ENCODE data around the gene NUP93.

NUP93 gene

DNA sequence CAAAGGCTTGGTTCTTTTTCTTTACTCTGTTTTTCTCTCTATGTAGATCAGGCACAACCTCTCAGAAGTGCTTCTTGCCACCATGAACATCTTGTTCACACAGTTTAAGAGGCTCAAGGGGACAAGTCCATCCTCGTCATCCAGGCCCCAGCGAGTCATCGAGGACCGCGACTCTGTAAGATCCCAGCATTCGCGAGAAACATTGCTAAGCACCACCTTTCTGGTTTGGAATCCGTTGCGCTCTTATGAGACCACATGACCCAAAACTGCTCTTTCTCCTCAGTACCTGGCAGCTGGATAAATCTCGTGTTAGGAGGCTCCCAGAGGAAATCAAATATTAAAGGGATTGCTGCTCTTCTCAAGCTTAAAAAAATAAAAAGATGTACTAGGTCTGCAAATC is 111.7 kb downstream of the NUP93 start:
- no peak for DNase-seq (ENCODE audit: low spot score)
- CTCF ChIA-PET, result no interaction called here
- H3K27ac ChIP-seq, result no peak overlapping the region
- TF ChIP-seq, protein P1, sequence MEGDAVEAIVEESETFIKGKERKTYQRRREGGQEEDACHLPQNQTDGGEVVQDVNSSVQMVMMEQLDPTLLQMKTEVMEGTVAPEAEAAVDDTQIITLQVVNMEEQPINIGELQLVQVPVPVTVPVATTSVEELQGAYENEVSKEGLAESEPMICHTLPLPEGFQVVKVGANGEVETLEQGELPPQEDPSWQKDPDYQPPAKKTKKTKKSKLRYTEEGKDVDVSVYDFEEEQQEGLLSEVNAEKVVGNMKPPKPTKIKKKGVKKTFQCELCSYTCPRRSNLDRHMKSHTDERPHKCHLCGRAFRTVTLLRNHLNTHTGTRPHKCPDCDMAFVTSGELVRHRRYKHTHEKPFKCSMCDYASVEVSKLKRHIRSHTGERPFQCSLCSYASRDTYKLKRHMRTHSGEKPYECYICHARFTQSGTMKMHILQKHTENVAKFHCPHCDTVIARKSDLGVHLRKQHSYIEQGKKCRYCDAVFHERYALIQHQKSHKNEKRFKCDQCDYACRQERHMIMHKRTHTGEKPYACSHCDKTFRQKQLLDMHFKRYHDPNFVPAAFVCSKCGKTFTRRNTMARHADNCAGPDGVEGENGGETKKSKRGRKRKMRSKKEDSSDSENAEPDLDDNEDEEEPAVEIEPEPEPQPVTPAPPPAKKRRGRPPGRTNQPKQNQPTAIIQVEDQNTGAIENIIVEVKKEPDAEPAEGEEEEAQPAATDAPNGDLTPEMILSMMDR (conservative IDR thresholded peaks at IDR 0.05; ENCODE audit: low read depth), result no peak
- POLR2A ChIA-PET (ENCODE audit: low non-redundant PET), result no interaction called here

DNA sequence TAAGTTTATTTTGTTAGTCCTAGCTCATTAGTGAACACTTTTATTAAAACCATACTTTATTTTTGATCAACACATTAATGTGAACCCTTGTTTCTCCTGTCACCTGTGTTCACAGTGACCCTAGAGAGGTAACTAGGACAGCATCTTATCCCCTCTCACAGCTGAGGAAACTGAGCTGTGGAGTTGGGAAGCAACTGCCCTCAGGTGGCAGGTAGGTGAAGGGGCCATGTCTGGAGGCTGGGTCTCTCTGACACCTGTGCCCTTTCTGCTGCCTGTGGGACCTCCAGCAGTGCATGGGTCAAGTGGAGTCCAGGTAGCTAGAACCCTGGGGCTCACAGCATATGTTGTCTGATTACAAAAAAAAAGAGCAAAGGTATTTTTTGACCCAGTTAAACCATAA is 112.2 kb downstream of the NUP93 start:
- TF ChIP-seq, protein P1 (conservative IDR thresholded peaks at IDR 0.05; ENCODE audit: low read depth), result no peak
- ChIA-PET CTCF (interaction anchor here (0.8 to 0.9 kb wide), 2 partner anchors 11 to 18 kb away, joined by 3 read pairs; no protein-coding TSS in a partner anchor), POLR2A (ENCODE audit: low non-redundant PET) (no interaction called here)
- DNase-seq (ENCODE audit: low spot score), result no peak
- H3K27ac ChIP-seq, result no peak overlapping the region

DNA sequence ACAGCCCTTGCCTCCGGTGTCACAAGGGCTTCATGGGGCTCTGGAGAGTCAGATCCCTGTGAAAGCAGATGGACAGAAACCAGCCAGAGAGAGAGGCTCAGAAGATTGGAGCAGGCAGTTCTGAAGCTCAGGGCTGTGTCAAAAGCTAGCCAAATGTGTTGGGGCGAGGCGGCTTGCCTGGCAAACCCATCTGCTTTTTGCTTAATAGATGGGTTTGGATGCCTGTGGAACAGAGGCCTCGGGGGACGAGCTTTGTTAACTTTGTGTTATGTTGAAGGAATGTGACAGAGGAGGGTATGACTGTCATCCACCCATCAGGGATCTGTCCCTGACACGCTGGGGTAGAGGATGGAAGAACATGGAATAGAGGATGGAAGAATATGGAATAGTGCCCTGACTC is 114.1 kb downstream of the NUP93 start:
- H3K27ac ChIP-seq, result no peak overlapping the region
- CTCF ChIA-PET, result no interaction called here
- TF ChIP-seq, protein P1 (conservative IDR thresholded peaks at IDR 0.05; ENCODE audit: low read depth), result no peak
- POLR2A ChIA-PET (ENCODE audit: low non-redundant PET), result no interaction called here
- no peak for DNase-seq (ENCODE audit: low spot score)

DNA sequence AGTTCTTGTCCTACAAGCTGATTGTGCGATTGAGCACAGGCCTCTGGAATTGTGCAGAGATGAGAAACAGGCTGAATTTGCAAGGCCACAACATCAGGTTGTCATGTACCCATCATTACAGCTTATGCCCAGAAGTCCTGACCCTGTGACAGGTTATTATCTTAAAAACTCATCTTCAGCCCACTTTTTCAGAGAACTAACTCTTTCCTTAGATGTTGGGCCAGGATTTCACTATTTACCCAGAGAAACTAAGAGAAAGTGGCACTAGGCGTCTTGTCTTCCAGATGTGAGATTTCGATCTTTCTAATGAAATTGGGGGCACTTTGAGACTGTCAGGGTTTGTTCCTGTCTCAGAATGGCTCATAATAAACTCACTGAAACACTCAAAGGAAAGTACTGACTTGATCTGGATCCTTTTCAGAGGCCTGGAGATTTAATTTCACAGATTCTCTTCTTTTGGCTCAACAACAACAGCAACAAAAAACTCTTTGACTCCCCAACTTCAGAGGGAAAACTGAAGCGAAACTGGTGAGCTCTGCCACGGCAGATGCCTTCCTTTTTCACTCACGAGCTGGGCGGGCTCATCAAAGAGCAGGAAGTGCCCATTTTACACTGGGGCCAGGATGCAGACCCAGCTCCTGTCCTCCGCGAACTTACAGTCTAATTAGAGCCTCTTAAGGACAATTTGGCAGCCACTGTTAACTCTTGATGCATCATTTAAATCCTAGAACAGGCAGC is 117.4 kb downstream of the NUP93 start:
- POLR2A ChIA-PET (ENCODE audit: low non-redundant PET), result no interaction called here
- CTCF ChIA-PET, result no interaction called here
- peak overlapping the region; percentile 66 for H3K27ac ChIP-seq

DNA sequence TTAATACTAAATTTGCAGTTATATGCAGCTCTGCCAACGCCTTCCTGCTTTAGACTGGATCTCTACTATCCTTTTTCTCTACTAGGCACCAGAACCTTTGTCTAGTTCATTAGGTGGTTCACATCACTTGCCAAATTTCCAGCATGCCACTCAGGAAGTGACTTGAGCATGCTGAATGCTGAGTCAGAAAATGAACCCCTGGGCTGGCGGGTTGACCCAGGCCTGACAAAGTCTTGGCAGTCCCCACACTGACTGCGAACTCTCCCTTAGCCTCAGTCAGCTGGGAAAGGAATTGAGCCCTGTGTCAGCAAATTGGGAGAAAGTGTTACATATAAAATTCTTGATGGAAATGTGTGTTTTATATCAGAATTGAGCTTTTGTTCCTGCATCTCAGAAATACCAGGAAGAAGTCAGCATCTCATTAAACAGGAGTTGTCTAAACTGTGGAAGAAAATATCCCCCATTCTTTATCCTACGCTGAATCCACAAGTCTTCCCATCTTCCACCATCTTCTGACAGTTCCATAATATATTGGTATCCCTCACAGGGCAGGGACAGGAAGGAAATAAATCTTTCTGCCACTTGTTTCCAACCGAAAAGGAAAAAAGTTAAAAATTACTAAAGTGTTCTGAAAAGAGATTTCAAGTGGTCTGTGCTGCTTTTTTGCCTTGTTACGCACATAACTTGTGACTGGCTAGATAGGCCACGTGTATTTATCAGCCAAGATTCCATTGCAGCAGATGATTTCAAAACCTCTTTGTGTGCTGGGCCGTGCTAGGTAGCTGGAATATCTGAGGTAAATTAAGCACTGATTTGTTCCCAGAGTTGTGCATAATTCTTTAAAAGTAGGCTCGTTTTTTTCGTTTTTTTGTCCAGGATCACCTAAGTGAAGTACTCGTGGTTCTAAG is 118.4 kb downstream of the NUP93 start:
- ChIA-PET CTCF (interaction anchor here (0.6 to 0.7 kb wide), 2 partner anchors 20 to 257 kb away, joined by 3 to 4 read pairs; no protein-coding TSS in a partner anchor), POLR2A (ENCODE audit: low non-redundant PET) (no interaction called here)
- TF ChIP-seq, protein P1 (conservative IDR thresholded peaks at IDR 0.05; ENCODE audit: low read depth), result no peak
- H3K27ac ChIP-seq, result peak overlapping the region; percentile 67
- peak; percentile 53 for DNase-seq (ENCODE audit: low spot score)

More for the DNA sequence above, 117.4 kb downstream of the NUP93 start:
- no peak for DNase-seq (ENCODE audit: low spot score)
- TF ChIP-seq, protein P1 (conservative IDR thresholded peaks at IDR 0.05; ENCODE audit: low read depth), result no peak

DNA sequence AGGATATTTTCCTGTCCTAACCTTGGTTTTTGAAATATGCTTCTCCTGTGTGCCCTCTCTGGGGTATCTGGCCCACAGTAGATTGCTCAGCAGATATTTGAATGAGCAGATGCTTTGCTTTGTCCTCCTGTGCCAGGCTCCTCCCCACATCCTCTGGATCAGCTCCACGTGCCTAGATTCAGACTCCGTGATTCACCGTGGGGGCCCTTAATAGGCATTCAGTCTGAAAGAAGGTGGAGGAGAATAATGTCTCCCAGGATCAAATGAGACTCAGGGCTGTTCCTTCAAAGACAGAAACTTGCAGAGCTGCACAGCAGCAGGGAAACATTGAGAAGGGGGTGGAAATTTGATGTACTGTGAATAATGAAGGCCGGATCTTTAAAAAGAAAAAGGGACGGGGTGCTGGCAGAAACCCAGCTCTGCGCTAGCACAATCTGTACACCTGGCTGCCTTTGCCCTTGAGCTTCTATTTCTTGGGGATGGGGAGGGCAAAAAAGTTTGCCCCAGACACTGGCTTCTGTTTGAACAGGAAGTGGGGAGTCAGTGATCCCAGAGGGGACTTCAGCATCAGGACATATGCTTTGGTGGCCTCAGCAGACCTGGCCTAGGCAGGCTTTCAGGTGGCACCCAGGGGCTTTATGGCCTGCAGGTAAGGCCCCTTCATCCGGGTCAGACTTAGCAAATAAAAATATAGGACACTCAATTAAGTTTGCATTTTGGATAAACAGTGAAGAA is 119.2 kb downstream of the NUP93 start:
- peak; percentile 79 for DNase-seq (ENCODE audit: low spot score)
- POLR2A ChIA-PET (ENCODE audit: low non-redundant PET), result no interaction called here
- CTCF ChIA-PET, result interaction anchor here (0.6 to 0.7 kb wide), 2 partner anchors 20 to 256 kb away, joined by 3 to 4 read pairs; no protein-coding TSS in a partner anchor
- TF ChIP-seq, protein P1 (conservative IDR thresholded peaks at IDR 0.05; ENCODE audit: low read depth), result no peak
- H3K27ac ChIP-seq, result peak overlapping the region; percentile 67

All from RWPE1 (cell line).